Pancreas (tissue), 10 donors: ENCODE results near the gene ANGPTL2. TPM values are rescaled to one million over a fixed set of nuclear protein-coding genes. Genes with fewer than 3 reads are reported as not detected.

ENCODE experiments used
- ATAC-seq, 4 donors: fragments of 200-7000 bp; cut with Tn5 transposase; one replicate each; pipeline versions ENCODE4 v1.8.0 to v1.9.1; 2020; ENCODE audit warnings: mild to moderate bottlenecking in 4 of 4, moderate library complexity in 4 of 4
- DNase-seq, 6 donors: peaks; one replicate each; pipeline ENCODE4 v3.0.0-alpha.2; 2020
- FAIRE-seq: peaks from 2 replicates; lab custom pipeline; 2012; peaks lifted over from hg19 to GRCh38; lab: Jason Lieb, UNC
- H3K27ac ChIP-seq, 4 donors: fragments of 200-600 bp; sonication (generic); 1 replicate in 3 of 4; 2 replicates in 1 of 4; pipeline versions ENCODE4 v1.5.0 to v1.8.0; 2020
- H3K27me3 ChIP-seq, 4 donors: fragments of 200-600 bp; one replicate each; pipeline ENCODE4 v1.8.0; 2021
- H3K36me3 ChIP-seq, 3 donors: fragments of 200-600 bp; sonication (generic) in 1 of 3; one replicate each; pipeline versions ENCODE4 v1.5.0 to v1.8.0; 2020 to 2021
- H3K4me1 ChIP-seq, 3 donors: fragments of 200-600 bp; one replicate each; pipeline ENCODE4 v1.8.0; 2021
- H3K4me3 ChIP-seq, 4 donors: fragments of 200-600 bp; sonication (generic) in 2 of 4; one replicate each; pipeline versions ENCODE4 v1.5.0 to v1.8.0; 2020 to 2021
- H3K9me3 ChIP-seq, 4 donors: fragments of 200-600 bp; one replicate each; pipeline ENCODE4 v1.8.0; 2021
- CTCF ChIP-seq, 4 donors: fragments of 200-600 bp; sonication (generic) in 3 of 4; IDR thresholded peaks; one replicate each; pipeline versions ENCODE4 v1.5.0 to v1.8.0; 2021; ENCODE audit warnings: antibody characterized with exemption in 4 of 4
- WGBS, 2 donors: extraction: QIAGEN DNeasy Blood & Tissue Kit; methylation state at CpG; one replicate each; pipeline ENCODE4 v1.1.7; 2013; 5-methylcytosine and 5-hydroxymethylcytosine counted together
- intact Hi-C, 3 donors: fragments of 100-400 bp; cut with DNase I; formaldehyde crosslinking; loops; one replicate each; pipeline versions ENCODE4 v1.11.1 to v1.14.2; 2022
- polyA plus RNA-seq, 2 donors: library from polyadenylated mRNA; stranded (reverse); fragments of 200-250 nt; gene quantifications; one replicate each; pipeline ENCODE4 v1.2.3, GENCODE V29; 2013
- total RNA-seq, 6 donors: library from RNA; stranded (reverse); fragmentation: NEBNext Ultra II Directional in 4 of 6; extraction: Animal tissue kit (Norgen Biotek cat#: 25700) in 4 of 6; gene quantifications; one replicate each; pipeline versions ENCODE4 v1.2.1 to v1.2.4, GENCODE V29; 2021 to 2023
- donor health status: healthy with polysubstance abuse.
- donor health status: DM: no; HTN: no; CAD: no; lungs with moderate emphysema.
- donor health status: DM: no; HTN: no; CAD: no.
- donor health status: control.
- donor health status: control.
- donor health status: Bipolar disorder and iron deficiency.
- donor health status: DM: yes; HTN: yes; CAD: no.
- donor health status: DM: no; HTN: no; CAD: no.
- donor health status: DM: no; HTN: no; CAD: no.
- donor health status: DM: yes; HTN: yes; CAD: no.

ANGPTL2 gene
- total and polyA plus RNA-seq, 8 donors = 1.2 to 4.6 (median 2.3) TPM

- Histone ChIP-seq H3K4me1 (no peaks in the 10 kb centered on the region), H3K4me3 (no peak overlapping the region), H3K36me3 (no peaks in the 10 kb centered on the region), H3K27ac (no peak overlapping the region), H3K27me3 (no peaks in the 10 kb centered on the region), H3K9me3 (no peaks in the 10 kb centered on the region)
- intact Hi-C loops = no loop called here
- ATAC-seq (peak in 1 of 4 donors; percentile 21), DNase-seq (no peak), FAIRE-seq (no peak)
- TF ChIP-seq CTCF (IDR thresholded peaks at IDR 0.05) = no peak
- WGBS, 2 donors = 87 to 91% methylated on average over 13 of the region's 13 CpGs
These were observed 26.2 kb downstream of the ANGPTL2 start for GRCh38 chr9:127096208-127096607.

- 94 to 95% methylated on average over 5 of the region's 5 CpGs for WGBS, 2 donors
- no peak for TF ChIP-seq CTCF (IDR thresholded peaks at IDR 0.05)
- H3K4me3 ChIP-seq = no peak overlapping the region
- no peaks in the 10 kb centered on the region for H3K36me3 ChIP-seq
- DNase-seq (no peak), ATAC-seq (no peak), FAIRE-seq (no peak)
- no peaks in the 10 kb centered on the region for H3K27me3 ChIP-seq
- no peak overlapping the region for H3K27ac ChIP-seq
- intact Hi-C loops = no loop called here
- H3K4me1 ChIP-seq = no peaks in the 10 kb centered on the region
- H3K9me3 ChIP-seq = no peaks in the 10 kb centered on the region
These were observed 27.0 kb downstream of the ANGPTL2 start for GRCh38 chr9:127095411-127095810.

GRCh38 chr9:127093319-127094020, 29.0 kb downstream of the ANGPTL2 start:
- Histone ChIP-seq H3K27me3 (no peaks in the 10 kb centered on the region), H3K4me1 (no peaks in the 10 kb centered on the region), H3K9me3 (no peaks in the 10 kb centered on the region), H3K36me3 (no peaks in the 10 kb centered on the region), H3K4me3 (no peak overlapping the region), H3K27ac (no peak overlapping the region)
- ATAC-seq (no peak), FAIRE-seq (no peak), DNase-seq (no peak)
- TF ChIP-seq CTCF (IDR thresholded peaks at IDR 0.05) = no peak
- intact Hi-C loops = no loop called here
- WGBS, 2 donors = 94% methylated on average over 17 of the region's 17 CpGs

GRCh38 chr9:127092041-127092608, 30.3 kb downstream of the ANGPTL2 start:
- no peaks in the 10 kb centered on the region for H3K27me3 ChIP-seq
- FAIRE-seq (no peak), DNase-seq (no peak), ATAC-seq (no peak)
- no peaks in the 10 kb centered on the region for H3K4me1 ChIP-seq
- no peaks in the 10 kb centered on the region for H3K36me3 ChIP-seq
- no peaks in the 10 kb centered on the region for H3K9me3 ChIP-seq
- no peak overlapping the region for H3K27ac ChIP-seq
- no peak for TF ChIP-seq CTCF (IDR thresholded peaks at IDR 0.05)
- intact Hi-C loops = no loop called here
- H3K4me3 ChIP-seq = no peak overlapping the region
- 94 to 98% methylated on average over 11 of the region's 11 CpGs for WGBS, 2 donors

DNA sequence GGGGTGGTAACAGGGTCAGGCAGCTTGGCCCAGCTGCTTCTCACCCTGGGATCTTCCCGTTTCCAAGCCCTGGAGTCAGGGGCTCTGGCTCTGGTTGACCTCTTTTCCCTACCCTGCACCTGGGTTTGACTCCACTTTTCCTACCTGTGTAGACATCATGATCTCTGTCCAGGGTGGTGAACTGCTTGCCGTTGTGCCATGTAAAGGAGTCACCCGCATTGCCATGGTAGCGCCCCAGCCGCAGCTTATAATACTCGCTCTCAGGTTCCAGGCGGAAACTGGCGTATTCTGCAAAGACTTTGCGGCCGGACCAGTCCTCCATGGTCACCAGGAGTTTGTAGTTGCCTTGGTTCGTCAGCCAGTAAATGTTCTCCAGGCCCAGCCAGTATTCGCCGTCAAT, 30.9 kb downstream of the ANGPTL2 start:
- Histone ChIP-seq H3K9me3 (no peaks in the 10 kb centered on the region), H3K27ac (no peak overlapping the region), H3K4me3 (no peak overlapping the region), H3K36me3 (no peaks in the 10 kb centered on the region), H3K27me3 (no peaks in the 10 kb centered on the region), H3K4me1 (no peaks in the 10 kb centered on the region)
- no peak for TF ChIP-seq CTCF (IDR thresholded peaks at IDR 0.05)
- intact Hi-C loops = no loop called here
- DNase-seq (no peak), ATAC-seq (no peak), FAIRE-seq (no peak)
- 95 to 96% methylated on average over 13 of the region's 13 CpGs for WGBS, 2 donors
